Pancreas (tissue), 10 donors: Measurements from ENCODE around the gene GRM7. TPM values are rescaled to one million over a fixed set of nuclear protein-coding genes. Genes with fewer than 3 reads are reported as not detected.
A peak's percentile ranks its signal among the peaks of the same experiment; 100 is the strongest.

Experiments
- ATAC-seq, 4 donors: fragments of 200-7000 bp; cut with Tn5 transposase; one replicate each; pipeline versions ENCODE4 v1.8.0 to v1.9.1; 2020; ENCODE audit warnings: mild to moderate bottlenecking in 4 of 4, moderate library complexity in 4 of 4
- DNase-seq, 6 donors: peaks; one replicate each; pipeline ENCODE4 v3.0.0-alpha.2; 2020
- FAIRE-seq: peaks from 2 replicates; lab custom pipeline; 2012; peaks lifted over from hg19 to GRCh38; lab: Jason Lieb, UNC
- H3K27ac ChIP-seq, 4 donors: fragments of 200-600 bp; sonication (generic); 1 replicate in 3 of 4; 2 replicates in 1 of 4; pipeline versions ENCODE4 v1.5.0 to v1.8.0; 2020
- H3K27me3 ChIP-seq, 4 donors: fragments of 200-600 bp; one replicate each; pipeline ENCODE4 v1.8.0; 2021
- H3K36me3 ChIP-seq, 3 donors: fragments of 200-600 bp; sonication (generic) in 1 of 3; one replicate each; pipeline versions ENCODE4 v1.5.0 to v1.8.0; 2020 to 2021
- H3K4me1 ChIP-seq, 3 donors: fragments of 200-600 bp; one replicate each; pipeline ENCODE4 v1.8.0; 2021
- H3K4me3 ChIP-seq, 4 donors: fragments of 200-600 bp; sonication (generic) in 2 of 4; one replicate each; pipeline versions ENCODE4 v1.5.0 to v1.8.0; 2020 to 2021
- H3K9me3 ChIP-seq, 4 donors: fragments of 200-600 bp; one replicate each; pipeline ENCODE4 v1.8.0; 2021
- WGBS, 2 donors: extraction: QIAGEN DNeasy Blood & Tissue Kit; methylation state at CpG; one replicate each; pipeline ENCODE4 v1.1.7; 2013; 5-methylcytosine and 5-hydroxymethylcytosine counted together
- intact Hi-C, 3 donors: fragments of 100-400 bp; cut with DNase I; formaldehyde crosslinking; loops; one replicate each; pipeline versions ENCODE4 v1.11.1 to v1.14.2; 2022
- polyA plus RNA-seq, 2 donors: library from polyadenylated mRNA; stranded (reverse); fragments of 200-250 nt; gene quantifications; one replicate each; pipeline ENCODE4 v1.2.3, GENCODE V29; 2013
- total RNA-seq, 6 donors: library from RNA; stranded (reverse); fragmentation: NEBNext Ultra II Directional in 4 of 6; extraction: Animal tissue kit (Norgen Biotek cat#: 25700) in 4 of 6; gene quantifications; one replicate each; pipeline versions ENCODE4 v1.2.1 to v1.2.4, GENCODE V29; 2021 to 2023
- TF ChIP-seq, protein P1 (sequence below), 4 donors: fragments of 200-600 bp; sonication (generic) in 3 of 4; IDR thresholded peaks; one replicate each; pipeline versions ENCODE4 v1.5.0 to v1.8.0; 2021; ENCODE audit warnings: antibody characterized with exemption in 4 of 4
- donor health status: healthy with polysubstance abuse.
- donor health status: DM: no; HTN: no; CAD: no; lungs with moderate emphysema.
- donor health status: DM: no; HTN: no; CAD: no.
- donor health status: control.
- donor health status: control.
- donor health status: Bipolar disorder and iron deficiency.
- donor health status: DM: yes; HTN: yes; CAD: no.
- donor health status: DM: no; HTN: no; CAD: no.
- donor health status: DM: no; HTN: no; CAD: no.
- donor health status: DM: yes; HTN: yes; CAD: no.

Gene GRM7
- total and polyA plus RNA-seq, 8 donors = 0.03 to 0.28 (median 0.18) TPM; not detected in 4

DNA sequence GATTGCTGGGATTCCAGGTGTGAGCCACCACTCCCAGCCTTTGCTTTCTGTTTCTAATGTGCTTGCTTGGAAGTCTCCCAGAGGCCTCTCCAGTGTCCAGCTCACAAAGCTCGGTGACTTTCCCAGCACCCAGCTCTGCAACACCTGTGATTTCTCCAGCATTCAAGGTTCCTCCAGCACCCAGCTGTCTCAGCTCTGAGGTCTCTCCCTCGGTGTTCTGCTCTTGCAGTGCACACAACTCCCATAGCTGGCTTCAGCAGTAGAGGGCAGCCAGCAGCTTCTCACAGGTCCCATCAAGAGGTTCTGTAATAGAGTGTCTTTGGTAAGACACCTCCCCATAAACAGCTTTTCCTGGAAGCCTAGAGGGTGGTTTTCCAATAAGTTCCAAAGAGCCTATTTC, 75.1 kb downstream of the GRM7 start:
- Histone ChIP-seq H3K4me1 (no peaks in the 10 kb centered on the region), H3K27ac (peak overlapping the region in 2 of 4 donors; percentile 48 to 51), H3K9me3 (no peaks in the 10 kb centered on the region), H3K27me3 (no peaks in the 10 kb centered on the region), H3K4me3 (no peak overlapping the region), H3K36me3 (no peaks in the 10 kb centered on the region)
- FAIRE-seq (no peak), DNase-seq (peak in 5 of 6 donors; percentile 27 to 75 (median 61)), ATAC-seq (peak; percentile 91 to 99 (median 94))
- WGBS, 2 donors = 38 to 54% methylated on average over 2 of the region's 2 CpGs
- intact Hi-C loops = no loop called here
- TF ChIP-seq, protein P1, sequence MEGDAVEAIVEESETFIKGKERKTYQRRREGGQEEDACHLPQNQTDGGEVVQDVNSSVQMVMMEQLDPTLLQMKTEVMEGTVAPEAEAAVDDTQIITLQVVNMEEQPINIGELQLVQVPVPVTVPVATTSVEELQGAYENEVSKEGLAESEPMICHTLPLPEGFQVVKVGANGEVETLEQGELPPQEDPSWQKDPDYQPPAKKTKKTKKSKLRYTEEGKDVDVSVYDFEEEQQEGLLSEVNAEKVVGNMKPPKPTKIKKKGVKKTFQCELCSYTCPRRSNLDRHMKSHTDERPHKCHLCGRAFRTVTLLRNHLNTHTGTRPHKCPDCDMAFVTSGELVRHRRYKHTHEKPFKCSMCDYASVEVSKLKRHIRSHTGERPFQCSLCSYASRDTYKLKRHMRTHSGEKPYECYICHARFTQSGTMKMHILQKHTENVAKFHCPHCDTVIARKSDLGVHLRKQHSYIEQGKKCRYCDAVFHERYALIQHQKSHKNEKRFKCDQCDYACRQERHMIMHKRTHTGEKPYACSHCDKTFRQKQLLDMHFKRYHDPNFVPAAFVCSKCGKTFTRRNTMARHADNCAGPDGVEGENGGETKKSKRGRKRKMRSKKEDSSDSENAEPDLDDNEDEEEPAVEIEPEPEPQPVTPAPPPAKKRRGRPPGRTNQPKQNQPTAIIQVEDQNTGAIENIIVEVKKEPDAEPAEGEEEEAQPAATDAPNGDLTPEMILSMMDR (IDR thresholded peaks at IDR 0.05) = no peak

DNA sequence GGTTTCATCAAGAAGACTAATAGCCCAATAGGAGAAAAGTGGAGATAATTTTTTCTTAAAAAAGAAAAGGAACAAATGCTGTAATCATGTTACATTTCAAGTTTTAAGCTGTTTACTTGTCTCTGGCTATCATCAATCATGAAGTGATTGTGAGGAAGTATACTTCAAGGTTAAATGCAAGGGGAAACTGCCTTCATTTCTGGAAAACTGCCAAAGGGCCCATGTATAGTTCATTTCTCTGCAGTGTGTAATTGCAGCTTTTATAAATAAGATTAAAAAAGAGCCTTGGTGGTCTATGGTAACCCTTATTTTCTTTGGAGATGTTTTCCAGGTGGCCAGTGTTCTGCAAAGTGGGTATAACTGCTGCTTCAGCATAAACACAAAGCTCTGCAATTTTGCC, 101.9 kb downstream of the GRM7 start:
- Histone ChIP-seq H3K27me3 (no peaks in the 10 kb centered on the region), H3K9me3 (no peaks in the 10 kb centered on the region), H3K27ac (no peak overlapping the region), H3K4me3 (no peak overlapping the region), H3K4me1 (no peaks in the 10 kb centered on the region), H3K36me3 (no peaks in the 10 kb centered on the region)
- TF ChIP-seq, protein P1 (IDR thresholded peaks at IDR 0.05) = no peak
- no peak for FAIRE-seq
- no peak for ATAC-seq
- DNase-seq = no peak
- intact Hi-C loops = no loop called here

DNA sequence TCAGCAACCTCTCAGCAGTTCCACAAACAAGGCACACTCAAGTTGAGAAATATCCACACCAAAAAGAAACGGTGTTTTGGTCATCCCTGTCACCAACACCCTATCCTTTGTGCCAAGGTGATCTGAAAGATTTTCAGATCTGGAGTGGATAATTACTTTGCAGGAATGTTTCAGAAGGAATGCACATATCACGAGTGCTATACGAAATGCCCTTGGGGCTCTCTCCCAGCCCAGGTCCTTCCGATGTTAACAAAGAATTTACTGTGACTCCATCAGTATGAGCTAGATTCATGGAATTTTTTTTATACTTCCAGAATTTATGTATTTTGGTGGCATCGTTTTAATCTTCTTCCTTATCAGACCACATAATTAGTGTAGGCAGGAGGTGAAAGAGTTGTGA, 105.0 kb downstream of the GRM7 start:
- TF ChIP-seq, protein P1 (IDR thresholded peaks at IDR 0.05) = no peak
- FAIRE-seq = no peak

DNA sequence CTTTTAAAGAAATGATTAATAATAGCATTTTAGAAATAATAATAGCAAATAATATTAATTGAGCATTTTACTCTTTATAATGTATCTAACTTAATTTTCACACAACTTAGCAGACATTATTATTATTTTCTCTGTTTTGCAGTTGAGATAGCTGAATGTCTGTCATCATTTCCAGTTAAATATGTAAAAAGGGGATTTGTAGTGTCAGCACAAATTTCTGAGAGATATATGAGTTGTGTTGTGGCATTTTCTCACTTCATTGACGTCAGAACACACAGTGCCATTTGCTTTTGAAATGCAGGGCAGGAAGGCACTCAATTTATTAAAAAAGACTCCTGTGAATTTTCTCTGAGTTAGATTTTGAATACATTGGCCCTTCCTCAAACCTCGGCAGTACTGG, 111.0 kb downstream of the GRM7 start:
- TF ChIP-seq, protein P1 (IDR thresholded peaks at IDR 0.05) = no peak
- ATAC-seq (no peak), FAIRE-seq (no peak), DNase-seq (no peak)
- no peaks in the 10 kb centered on the region for H3K4me1 ChIP-seq
- H3K4me3 ChIP-seq = no peak overlapping the region
- H3K27ac ChIP-seq = no peak overlapping the region
- no peaks in the 10 kb centered on the region for H3K9me3 ChIP-seq
- no peaks in the 10 kb centered on the region for H3K36me3 ChIP-seq
- intact Hi-C loops = no loop called here
- 87% methylated on average over 2 of the region's 2 CpGs for WGBS, 2 donors
- H3K27me3 ChIP-seq = no peaks in the 10 kb centered on the region

More for the DNA sequence above, 105.0 kb downstream of the GRM7 start:
- Histone ChIP-seq H3K4me3 (no peak overlapping the region), H3K27ac (no peak overlapping the region), H3K4me1 (no peaks in the 10 kb centered on the region), H3K9me3 (no peaks in the 10 kb centered on the region), H3K27me3 (no peaks in the 10 kb centered on the region), H3K36me3 (no peaks in the 10 kb centered on the region)
- ATAC-seq = no peak
- intact Hi-C loops = no loop called here
- WGBS, 2 donors = 56 to 66% methylated on average over 5 of the region's 5 CpGs
- DNase-seq = no peak

DNA sequence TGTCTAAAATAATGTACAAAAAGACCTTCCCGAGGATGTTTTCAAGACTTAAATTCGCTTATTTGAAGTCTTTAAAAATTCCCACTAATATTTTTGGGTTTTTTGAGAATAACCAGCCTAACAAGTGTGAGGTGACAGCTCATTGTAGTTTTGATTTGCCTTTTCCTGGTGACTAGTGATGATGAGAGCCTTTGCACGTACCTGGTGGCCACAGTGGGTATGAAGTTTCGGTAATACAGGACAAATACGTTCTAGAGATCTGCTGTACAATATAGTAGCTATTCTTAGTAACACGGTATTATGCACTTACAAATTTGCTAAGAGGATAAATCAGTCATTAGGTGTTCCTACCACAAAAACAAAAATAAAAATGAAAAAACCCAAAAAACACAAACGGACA, 124.9 kb downstream of the GRM7 start:
- intact Hi-C loops = no loop called here
- H3K4me1 ChIP-seq = no peaks in the 10 kb centered on the region
- no peak overlapping the region for H3K4me3 ChIP-seq
- H3K9me3 ChIP-seq = no peaks in the 10 kb centered on the region
- ATAC-seq (no peak), DNase-seq (no peak), FAIRE-seq (no peak)
- 85 to 95% methylated on average over 7 of the region's 7 CpGs for WGBS, 2 donors
- TF ChIP-seq, protein P1 (IDR thresholded peaks at IDR 0.05) = no peak
- H3K27me3 ChIP-seq = peaks cover 0 to 5% (median 0%) of the 10 kb centered on the region in 4 donors
- no peaks in the 10 kb centered on the region for H3K36me3 ChIP-seq
- no peak overlapping the region for H3K27ac ChIP-seq
